A673 (cell line): Measurements from ENCODE around the gene SHROOM3.

Experiments
- CTCF ChIP-seq: fragments of 300-800, 200-600 bp; sonication (generic); conservative IDR thresholded peaks from 2 replicates; pipeline ENCODE4 v1.5.1; 2017; ENCODE audit warnings: low read depth, mild to moderate bottlenecking, antibody characterized with exemption, low read length, moderate library complexity, mixed read lengths
- EZH2 ChIP-seq: fragments of 200-600 bp; sonication (generic); IDR thresholded peaks from 2 replicates; pipeline ENCODE4 v1.6.1; 2017; ENCODE audit warnings: borderline replicate concordance, low read depth, mild to moderate bottlenecking, mixed read lengths, antibody characterized with exemption, low read length; ENCODE audit not compliant: poor library complexity, severe bottlenecking

GRCh38 chr4:76488455-76488854 lies 53.4 kb downstream of the SHROOM3 start:
- no peak for TF ChIP-seq CTCF
- TF ChIP-seq EZH2, result no peak
